Fibroblast of pulmonary artery (primary cell): ENCODE measurements around the gene PHAF1.

Experiments used
- DNase-seq: peaks from one replicate; pipeline ENCODE4 v3.0.0-alpha.2; 2010; ENCODE audit warnings: low read depth
- H3K4me3 ChIP-seq: replicated peaks from 2 replicates; pipeline ENCODE4 v1.5.1; 2011; ENCODE audit warnings: low read depth, mild to moderate bottlenecking, control low read depth, low read length, moderate library complexity
- CTCF ChIP-seq: IDR thresholded peaks from 2 replicates; pipeline ENCODE4 v1.5.1; 2011; ENCODE audit warnings: mild to moderate bottlenecking, control low read depth, low read length, inconsistent platforms; ENCODE audit errors: missing control alignments

Gene PHAF1

DNA sequence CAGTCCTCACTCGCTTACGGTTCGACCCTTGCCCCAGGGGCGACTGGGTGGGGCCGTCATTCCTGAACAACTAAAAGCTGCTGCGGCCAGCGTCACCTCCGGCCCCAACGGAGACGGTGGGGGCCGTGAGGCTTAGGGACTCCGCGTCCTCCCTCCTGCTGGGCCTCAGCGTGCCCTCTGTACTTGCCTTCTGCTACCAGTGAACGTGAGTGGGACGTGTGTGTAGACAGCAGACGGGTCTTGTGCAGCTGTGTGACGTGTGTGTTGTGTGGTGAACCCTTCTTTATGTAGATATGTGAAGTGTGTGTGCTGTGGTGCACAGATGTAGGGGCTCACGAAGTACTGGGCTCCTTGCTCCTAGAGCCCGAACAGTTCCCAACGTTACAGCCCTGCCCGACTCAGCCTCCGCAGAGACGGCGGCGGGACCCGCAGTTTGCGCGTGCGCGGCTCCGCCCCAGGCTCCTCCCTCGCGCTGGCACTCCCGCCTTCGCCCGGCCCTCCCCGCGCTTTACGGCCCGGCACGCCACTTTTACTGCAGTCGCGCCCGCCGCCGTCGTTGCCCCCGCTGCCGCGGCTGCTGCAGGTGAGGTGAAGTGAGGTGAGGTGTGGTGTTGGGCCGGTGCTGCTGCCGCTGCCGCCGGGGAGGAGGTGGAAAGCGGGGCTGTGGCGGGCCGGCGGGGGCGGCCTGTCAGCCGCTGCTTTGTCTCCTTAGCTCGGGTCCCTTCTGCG lies at the start of gene PHAF1:
TSS of gene PHAF1 (plus strand) at position 535 of the 729 bp plus-strand sequence. CDS start 235 bp downstream, outside the sequence.
- no peak for TF ChIP-seq CTCF
- DNase-seq: peak; percentile 92
- peak within 1 kb of the TSS; percentile 95 for H3K4me3 ChIP-seq

DNA sequence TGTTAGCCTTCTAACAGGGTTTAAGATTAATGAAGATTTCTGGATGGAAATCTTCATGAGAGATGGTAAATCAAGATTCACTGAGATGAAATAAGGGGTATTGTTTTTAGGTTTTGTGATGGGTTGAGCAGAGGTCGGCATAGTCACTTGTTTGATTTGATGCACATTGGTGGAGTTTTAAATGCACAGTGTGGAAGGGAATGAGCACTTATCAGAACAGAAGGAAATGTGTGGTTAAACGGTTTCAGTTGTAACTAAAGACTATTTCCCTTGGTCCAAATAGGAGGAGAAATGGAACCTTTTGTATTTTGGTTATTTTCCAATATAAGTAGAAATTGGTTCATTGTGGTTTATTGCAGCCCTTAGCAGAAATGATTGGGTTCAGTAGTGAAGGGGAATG lies 46.7 kb upstream of the PHAF1 start:
- DNase-seq: no peak
- TF ChIP-seq CTCF: no peak
- H3K4me3 ChIP-seq: no peak overlapping the region

- no peak overlapping the region for H3K4me3 ChIP-seq
- no peak for TF ChIP-seq CTCF
- DNase-seq: peak; percentile 20
These were observed 41.5 kb upstream of the PHAF1 start for GRCh38 chr16:67068212-67068753.

DNA sequence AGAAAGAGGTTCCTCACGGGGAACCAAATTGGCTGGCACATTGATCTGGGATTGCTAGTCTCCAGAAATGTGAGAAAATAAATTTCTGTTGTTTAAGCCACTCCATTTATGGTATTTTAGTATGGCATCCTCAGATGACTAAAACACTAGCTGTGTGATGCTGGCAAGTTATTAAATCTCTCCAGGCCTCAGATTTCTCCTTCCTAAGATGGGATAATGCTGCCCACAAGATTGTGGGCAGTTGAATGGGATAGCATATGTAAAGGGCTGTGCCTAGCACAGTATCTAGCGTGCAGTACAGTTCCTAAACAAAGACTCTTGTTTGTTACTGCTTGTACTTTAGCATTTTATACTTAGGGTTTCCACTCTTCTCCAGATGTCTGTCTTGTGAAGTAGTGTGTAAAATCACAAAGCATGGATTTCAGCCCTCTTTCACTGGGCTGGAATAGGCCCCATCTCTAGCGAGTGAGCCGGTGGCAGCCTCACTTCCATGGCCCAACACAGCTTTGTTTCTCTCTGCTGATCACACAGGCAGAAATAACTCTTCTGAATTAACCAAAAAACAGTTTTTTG lies 38.2 kb upstream of the PHAF1 start:
- no peak for TF ChIP-seq CTCF
- DNase-seq: no peak
- no peak overlapping the region for H3K4me3 ChIP-seq

DNA sequence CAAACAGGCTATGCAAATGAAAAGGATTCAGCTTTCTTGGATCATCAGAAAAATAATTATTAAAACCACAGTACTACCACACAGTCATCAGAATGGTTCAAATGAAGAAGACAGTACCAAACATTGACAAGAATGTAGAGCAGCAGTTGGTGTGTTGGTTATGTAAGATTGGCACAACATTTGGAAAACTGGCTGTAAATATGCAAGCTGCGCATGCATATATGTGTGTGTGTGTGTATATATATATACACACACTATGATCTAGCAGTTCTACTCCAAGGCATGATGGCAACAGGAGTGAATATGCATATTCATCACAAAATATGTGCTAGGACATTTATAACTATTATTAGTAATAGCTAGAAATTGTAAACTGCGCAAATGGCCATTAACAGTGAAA lies 34.4 kb upstream of the PHAF1 start:
- no peak for DNase-seq
- H3K4me3 ChIP-seq: no peak overlapping the region
- TF ChIP-seq CTCF: no peak

GRCh38 chr16:67077871-67078270 lies 31.9 kb upstream of the PHAF1 start:
- no peak overlapping the region for H3K4me3 ChIP-seq
- no peak for DNase-seq
- no peak for TF ChIP-seq CTCF
